GM12878 (cell line): ENCODE measurements around the gene KDM1B. TPM values are rescaled to one million over a fixed set of nuclear protein-coding genes. Genes with fewer than 3 reads are reported as not detected.

ENCODE experiments used
- ATAC-seq: fragments of 200-7000 bp; cut with Tn5 transposase; 3 replicates; pipeline ENCODE4 v1.9.1; 2020; ENCODE audit warnings: mild to moderate bottlenecking, moderate library complexity
- BruUV-seq: library from RNA; stranded (reverse); fragments of 400-500 nt; replicated peaks from 2 replicates; lab custom pipeline; 2021; lab: Mats Ljungman, UMichigan
- CTCF ChIA-PET: fragments of 300-600 bp; sonication (Branson Sonifier 250); formaldehyde crosslinking; extraction: SDS; loops from one replicate; lab custom pipeline; 2021; ENCODE audit warnings: inconsistent platforms; lab: Yijun Ruan, JAX
- POLR2A ChIA-PET: fragments of 350-600 bp; formaldehyde crosslinking; extraction: SDS; loops from one replicate; lab custom pipeline; 2021; ENCODE audit warnings: inconsistent platforms; lab: Charles Lee
- RAD21 ChIA-PET: fragments of 300-600 bp; sonication (Branson Sonifier 250); formaldehyde crosslinking; loops from one replicate; lab custom pipeline; 2023; ENCODE audit warnings: antibody characterized with exemption; ENCODE audit not compliant: unreplicated experiment; lab: Charles Lee
- SMC1A ChIA-PET: fragments of 300-600 bp; sonication (Branson Sonifier 250); formaldehyde crosslinking; loops from one replicate; lab custom pipeline; 2023; ENCODE audit not compliant: unreplicated experiment, uncharacterized antibody; lab: Charles Lee
- DNase-seq: peaks from one replicate; pipeline ENCODE4 v3.0.0-alpha.2; 2011; ENCODE audit warnings: low read depth, low spot score
- FAIRE-seq: peaks from 3 replicates; lab custom pipeline; 2011; peaks lifted over from hg19 to GRCh38; lab: Jason Lieb, UNC
- H2AFZ ChIP-seq: 2 replicates; pipeline ENCODE4 v1.6.0; 2011; ENCODE audit warnings: low read depth, low read length, control low read depth; ENCODE audit not compliant: control insufficient read depth
- H3K27ac ChIP-seq: 2 replicates; pipeline ENCODE4 v1.5.1; 2011; ENCODE audit warnings: control low read depth; ENCODE audit not compliant: control insufficient read depth, insufficient read depth
- H3K27me3 ChIP-seq, 2 experiments: replicated peaks in 1 of 2; 2 replicates each; pipeline versions ENCODE4 v1.6.0 to v1.6.1; 2011; ENCODE audit warnings: low read length in 1 of 2; ENCODE audit not compliant: control insufficient read depth in 2 of 2, insufficient read depth in 2 of 2
- H3K36me3 ChIP-seq, 2 experiments: 2 replicates each; pipeline ENCODE4 v1.5.1; 2011; ENCODE audit warnings: low read length in 1 of 2; ENCODE audit not compliant: control insufficient read depth in 2 of 2, insufficient read depth in 2 of 2
- H3K4me1 ChIP-seq: 2 replicates; pipeline ENCODE4 v1.6.1; 2011; ENCODE audit warnings: mild to moderate bottlenecking, low read length, moderate library complexity, mixed read lengths; ENCODE audit not compliant: control insufficient read depth, insufficient read depth
- H3K4me2 ChIP-seq: 2 replicates; pipeline ENCODE4 v1.6.0; 2011; ENCODE audit warnings: control low read depth; ENCODE audit not compliant: control insufficient read depth, insufficient read depth
- H3K4me3 ChIP-seq: fragments of 200-600 bp; sonication (generic); 2 replicates; pipeline ENCODE4 v1.5.1; 2016
- H3K79me2 ChIP-seq: 2 replicates; pipeline ENCODE4 v1.6.0; 2011; ENCODE audit warnings: low read length; ENCODE audit not compliant: control insufficient read depth, insufficient read depth
- H3K9ac ChIP-seq: 2 replicates; pipeline ENCODE4 v1.8.0; 2011; ENCODE audit warnings: low read length, control low read depth, mixed read lengths; ENCODE audit not compliant: control insufficient read depth, insufficient read depth
- H3K9me3 ChIP-seq: replicated peaks from 3 replicates; pipeline ENCODE4 v1.5.1; 2011; ENCODE audit warnings: mild to moderate bottlenecking, low read length; ENCODE audit not compliant: control insufficient read depth, insufficient read depth
- H4K20me1 ChIP-seq: 2 replicates; pipeline ENCODE4 v1.6.0; 2011; ENCODE audit not compliant: control insufficient read depth, insufficient read depth
- IKZF1 ChIP-seq: fragments of 450-650 bp; conservative IDR thresholded peaks from 2 replicates; pipeline ENCODE4 v1.6.1; 2017; ENCODE audit warnings: antibody characterized with exemption, mild to moderate bottlenecking
- IKZF2 ChIP-seq, 2 experiments: fragments of 450-650 bp; IDR thresholded peaks; 2 replicates each; pipeline ENCODE4 v1.6.1; 2017; ENCODE audit warnings: mild to moderate bottlenecking in 2 of 2, moderate library complexity in 2 of 2
- IRF5 ChIP-seq: fragments of 450-650 bp; IDR thresholded peaks from 2 replicates; pipeline ENCODE4 v1.6.1; 2017; ENCODE audit warnings: borderline replicate concordance
- KAT2A ChIP-seq: conservative IDR thresholded peaks from 2 replicates; pipeline ENCODE4 v1.6.1; 2011; ENCODE audit warnings: low read depth, low read length; ENCODE audit not compliant: control insufficient read depth
- MYB ChIP-seq: fragments of 150-350 bp; IDR thresholded peaks from 2 replicates; pipeline ENCODE4 v1.6.1; 2014; ENCODE audit warnings: mild to moderate bottlenecking, low read depth, low read length, borderline replicate concordance
- POLR2AphosphoS2 ChIP-seq: IDR thresholded peaks from 2 replicates; pipeline ENCODE4 v1.6.1; 2011; ENCODE audit warnings: low read depth, mild to moderate bottlenecking, low read length, improper control_type of control experiment, moderate library complexity
- WRNIP1 ChIP-seq: IDR thresholded peaks from 2 replicates; pipeline ENCODE4 v1.6.1; 2011; ENCODE audit warnings: low read depth, low read length, improper control_type of control experiment, borderline replicate concordance
- ZNF217 ChIP-seq: fragments of 450-650 bp; IDR thresholded peaks from 2 replicates; pipeline ENCODE4 v1.6.1; 2017; ENCODE audit warnings: antibody characterized with exemption, mild to moderate bottlenecking
- ZSCAN29 ChIP-seq: fragments of 450-650 bp; IDR thresholded peaks from 2 replicates; pipeline ENCODE4 v1.6.1; 2017; ENCODE audit warnings: mild to moderate bottlenecking, moderate library complexity
- WGBS: methylation state at CpG from one replicate; pipeline ENCODE4 v1.1.6; 2016; ENCODE audit warnings: low lambda C conversion rate; ENCODE audit not compliant: insufficient replicate concordance, insufficient coverage; ENCODE audit errors: missing lambda C conversion rate; 5-methylcytosine and 5-hydroxymethylcytosine counted together
- in situ Hi-C: fragments of 300-500 bp; cut with MboI; formaldehyde crosslinking; loops from 9 replicates; pipeline ENCODE4 v1.14.3; 2018; ENCODE audit warnings: mixed read lengths
- intact Hi-C: fragments of 100-400 bp; cut with micrococcal nuclease; formaldehyde crosslinking; loops from one replicate; pipeline ENCODE4 v1.14.2; 2022; ENCODE audit not compliant: unreplicated experiment
- polyA plus RNA-seq, 11 experiments: library from polyadenylated mRNA; depleted of rRNA in 4 of 11; unstranded in 6 of 11; stranded (reverse) in 5 of 11; fragments of >200 nt; fragmentation: Nextera tagmentation in 4 of 11; fragmentation: Illumina TruSeq in 1 of 11; extraction: Ambion mirVana in 4 of 11; extraction: Trizol in 1 of 11; gene quantifications; 1 replicate in 1 of 11; 2 replicates in 10 of 11; pipeline versions ENCODE4 v1.2.1 to v1.2.3, GENCODE V29; 2011 to 2016; ENCODE audit warnings: inconsistent platforms in 2 of 11, missing spikeins in 2 of 11, low read depth in 1 of 11
- total RNA-seq, 4 experiments: library from RNA; depleted of rRNA in 3 of 4; stranded (reverse); fragments of >200 nt in 3 of 4; fragmentation: Illumina TruSeq in 1 of 4; extraction: Trizol in 1 of 4; gene quantifications; 2 replicates each; pipeline versions ENCODE4 v1.2.1 to v1.2.3, GENCODE V29; 2013 to 2021
- TF ChIP-seq, protein P1 (sequence below): fragments of 150-350 bp; IDR thresholded peaks from 2 replicates; pipeline ENCODE4 v1.6.1; 2016; ENCODE audit warnings: low read depth, low read length

The KDM1B gene
- total and polyA plus RNA-seq, 10 of the 15 experiments (the other 5 are each of a cell fraction or from before 2014, with no cell fraction given): 1.7 to 22.5 (median 13.9) TPM

GRCh38 chr6:18189196-18189595, 34.0 kb downstream of the KDM1B start:
- H3K27ac ChIP-seq: no peak overlapping the region
- peaks cover 0 to 9% of the 10 kb centered on the region in 2 experiments; a peak in 3 of 4 replicates for H3K36me3 ChIP-seq
- H3K4me3 ChIP-seq: no peak overlapping the region
- intact Hi-C loops (no loop called here), in situ Hi-C loops (no loop called here)
- RAD21 ChIA-PET: no interaction called here
- peaks cover 4% of the 10 kb centered on the region; the same call in 1 of the 2 replicates for H3K4me1 ChIP-seq
- H4K20me1 ChIP-seq: no peaks in the 10 kb centered on the region
- H3K4me2 ChIP-seq: no peak overlapping the region
- no TSS peak for BruUV-seq
- H2AFZ ChIP-seq: no peak overlapping the region
- ATAC-seq (no peak), DNase-seq (no peak), FAIRE-seq (no peak)
- WGBS: 98% methylated on average over 2 of the region's 2 CpGs
- TF ChIP-seq WRNIP1 (no peak), IKZF1 (no peak)
- POLR2A ChIA-PET: no interaction called here
- SMC1A ChIA-PET: no interaction called here
- no peaks in the 10 kb centered on the region for H3K79me2 ChIP-seq
- no peak overlapping the region for H3K9ac ChIP-seq
- H3K9me3 ChIP-seq: no peaks in the 10 kb centered on the region
- CTCF ChIA-PET: no interaction called here
- no peaks in the 10 kb centered on the region for H3K27me3 ChIP-seq

DNA sequence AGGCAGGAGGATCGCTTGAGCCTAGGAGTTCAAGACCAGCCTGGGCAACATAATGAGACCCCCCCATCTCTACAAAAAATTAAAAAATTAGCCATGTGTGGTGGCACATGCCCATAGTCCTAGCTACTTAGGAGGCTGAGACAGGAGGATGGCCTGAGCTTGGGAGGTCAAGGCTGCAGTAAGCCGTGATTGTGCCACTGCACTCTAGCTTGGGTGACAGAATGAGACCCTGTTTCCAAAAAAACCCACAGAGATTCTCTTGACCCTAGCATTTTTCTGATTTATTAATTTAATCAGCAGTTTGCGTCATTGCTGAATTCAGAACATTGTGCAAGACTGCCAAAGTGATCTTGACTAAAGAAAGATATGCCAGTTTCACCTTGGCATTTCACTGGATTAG, 36.8 kb downstream of the KDM1B start:
- Histone ChIP-seq H2AFZ (no peak overlapping the region), H3K79me2 (no peaks in the 10 kb centered on the region), H3K9ac (no peak overlapping the region), H3K4me1 (no peaks in the 10 kb centered on the region), H3K4me2 (no peak overlapping the region), H3K36me3 (peaks cover 0 to 11% of the 10 kb centered on the region in 2 experiments; a peak in 3 of 4 replicates), H4K20me1 (no peaks in the 10 kb centered on the region), H3K4me3 (no peak overlapping the region), H3K27ac (no peak overlapping the region), H3K27me3 (no peaks in the 10 kb centered on the region), H3K9me3 (no peaks in the 10 kb centered on the region)
- FAIRE-seq: no peak
- 96% methylated on average over 3 of the region's 3 CpGs for WGBS
- SMC1A ChIA-PET: interaction anchor here (1.0 kb wide), 2 partner anchors 9 to 21 kb away, joined by 3 to 4 read pairs; no protein-coding TSS in a partner anchor
- DNase-seq: no peak
- RAD21 ChIA-PET: no interaction called here
- no TSS peak for BruUV-seq
- intact Hi-C loops: no loop called here
- in situ Hi-C loops: no loop called here
- CTCF ChIA-PET: interaction anchor here (0.7 kb wide), 1 partner anchor 29 kb away, joined by 3 read pairs; no protein-coding TSS in a partner anchor
- ATAC-seq: no peak
- POLR2A ChIA-PET: interaction anchor here (0.7 to 1.0 kb wide), 3 partner anchors 22 to 149 kb away, joined by 3 to 5 read pairs (median 4); no protein-coding TSS in a partner anchor
- no peak for TF ChIP-seq ZSCAN29
- TF ChIP-seq ZNF217: no peak
- no peak for TF ChIP-seq IKZF2 (IDR thresholded peaks at IDR 0.05)
- TF ChIP-seq IRF5: no peak
- TF ChIP-seq MYB: no peak
- TF ChIP-seq POLR2AphosphoS2: no peak
- TF ChIP-seq, protein P1, sequence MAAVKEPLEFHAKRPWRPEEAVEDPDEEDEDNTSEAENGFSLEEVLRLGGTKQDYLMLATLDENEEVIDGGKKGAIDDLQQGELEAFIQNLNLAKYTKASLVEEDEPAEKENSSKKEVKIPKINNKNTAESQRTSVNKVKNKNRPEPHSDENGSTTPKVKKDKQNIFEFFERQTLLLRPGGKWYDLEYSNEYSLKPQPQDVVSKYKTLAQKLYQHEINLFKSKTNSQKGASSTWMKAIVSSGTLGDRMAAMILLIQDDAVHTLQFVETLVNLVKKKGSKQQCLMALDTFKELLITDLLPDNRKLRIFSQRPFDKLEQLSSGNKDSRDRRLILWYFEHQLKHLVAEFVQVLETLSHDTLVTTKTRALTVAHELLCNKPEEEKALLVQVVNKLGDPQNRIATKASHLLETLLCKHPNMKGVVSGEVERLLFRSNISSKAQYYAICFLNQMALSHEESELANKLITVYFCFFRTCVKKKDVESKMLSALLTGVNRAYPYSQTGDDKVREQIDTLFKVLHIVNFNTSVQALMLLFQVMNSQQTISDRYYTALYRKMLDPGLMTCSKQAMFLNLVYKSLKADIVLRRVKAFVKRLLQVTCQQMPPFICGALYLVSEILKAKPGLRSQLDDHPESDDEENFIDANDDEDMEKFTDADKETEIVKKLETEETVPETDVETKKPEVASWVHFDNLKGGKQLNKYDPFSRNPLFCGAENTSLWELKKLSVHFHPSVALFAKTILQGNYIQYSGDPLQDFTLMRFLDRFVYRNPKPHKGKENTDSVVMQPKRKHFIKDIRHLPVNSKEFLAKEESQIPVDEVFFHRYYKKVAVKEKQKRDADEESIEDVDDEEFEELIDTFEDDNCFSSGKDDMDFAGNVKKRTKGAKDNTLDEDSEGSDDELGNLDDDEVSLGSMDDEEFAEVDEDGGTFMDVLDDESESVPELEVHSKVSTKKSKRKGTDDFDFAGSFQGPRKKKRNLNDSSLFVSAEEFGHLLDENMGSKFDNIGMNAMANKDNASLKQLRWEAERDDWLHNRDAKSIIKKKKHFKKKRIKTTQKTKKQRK: no peak
- no peak for TF ChIP-seq KAT2A
